ENCODE results near the gene MYH11. TPM values are rescaled to one million over a fixed set of nuclear protein-coding genes. Genes with fewer than 3 reads are reported as not detected.
"Not testable (repeated sequence)": the region's sequence is repeated elsewhere in the genome, so short reads cannot be mapped to it uniquely, and the experiment has no call there.

Gene MYH11
- total and polyA plus RNA-seq, 7 donors, result 6.1 to 26.4 (median 14.1) TPM

GRCh38 chr16:15677447-15677846 is 179.4 kb downstream of the MYH11 start:
- no peak overlapping the region for H3K4me3 ChIP-seq
- intact Hi-C loops (cut with DNase I), result no loop called here
- H3K36me3 ChIP-seq (ENCODE audit: insufficient read depth in 1 of 2, low read depth in 1 of 2), result peaks cover 0 to 36% of the 10 kb centered on the region in 2 donors
- WGBS, 3 donors, result 96 to 100% (median 98%) methylated on average over 5 of the region's 5 CpGs
- DNase-seq (no peak), ATAC-seq (no peak)
- peaks cover 9% of the 10 kb centered on the region for H3K4me1 ChIP-seq
- no peaks in the 10 kb centered on the region for H3K27me3 ChIP-seq (ENCODE audit: insufficient read depth in 3 of 3, low read length in 2 of 3)
- TF ChIP-seq CTCF (IDR thresholded peaks at IDR 0.05), result no peak
- no peak overlapping the region for H3K27ac ChIP-seq
- H3K9me3 ChIP-seq, result no peaks in the 10 kb centered on the region

GRCh38 chr16:15676506-15676905 is 180.3 kb downstream of the MYH11 start:
- Histone ChIP-seq H3K27me3 (ENCODE audit: insufficient read depth in 3 of 3, low read length in 2 of 3) (no peaks in the 10 kb centered on the region), H3K36me3 (ENCODE audit: insufficient read depth in 1 of 2, low read depth in 1 of 2) (peaks cover 0 to 36% of the 10 kb centered on the region in 2 donors), H3K4me1 (peaks cover 11% of the 10 kb centered on the region), H3K4me3 (no peak overlapping the region), H3K9me3 (no peaks in the 10 kb centered on the region), H3K27ac (no peak overlapping the region)
- DNase-seq (no peak), ATAC-seq (no peak)
- TF ChIP-seq CTCF (IDR thresholded peaks at IDR 0.05), result no peak
- WGBS, 3 donors, result 82 to 86% (median 84%) methylated on average over 10 of the region's 10 CpGs
- intact Hi-C loops (cut with DNase I), result no loop called here

GRCh38 chr16:15674571-15674970 is 182.3 kb downstream of the MYH11 start:
- Histone ChIP-seq H3K4me3 (no peak overlapping the region), H3K9me3 (no peaks in the 10 kb centered on the region), H3K27ac (no peak overlapping the region), H3K27me3 (ENCODE audit: insufficient read depth in 3 of 3, low read length in 2 of 3) (no peaks in the 10 kb centered on the region), H3K36me3 (ENCODE audit: insufficient read depth in 1 of 2, low read depth in 1 of 2) (peaks cover 0 to 29% of the 10 kb centered on the region in 2 donors), H3K4me1 (peaks cover 11% of the 10 kb centered on the region)
- no peak for ATAC-seq
- DNase-seq, result no peak
- intact Hi-C loops (cut with DNase I), result no loop called here
- TF ChIP-seq CTCF (IDR thresholded peaks at IDR 0.05), result no peak
- WGBS, 3 donors, result 95 to 97% (median 96%) methylated on average over 7 of the region's 7 CpGs

GRCh38 chr16:15672514-15673167 is 184.2 kb downstream of the MYH11 start:
- H3K9me3 ChIP-seq, result no peaks in the 10 kb centered on the region
- WGBS, 3 donors, result 28 to 43% (median 31%) methylated on average over 20 of the region's 20 CpGs
- no peaks in the 10 kb centered on the region for H3K27me3 ChIP-seq (ENCODE audit: insufficient read depth in 3 of 3, low read length in 2 of 3)
- no peak for TF ChIP-seq CTCF (IDR thresholded peaks at IDR 0.05)
- peak overlapping the region; percentile 31 for H3K4me3 ChIP-seq
- DNase-seq (peak; percentile 91 to 95), ATAC-seq (peak; percentile 92 to 97 (median 97))
- H3K27ac ChIP-seq, result peak overlapping the region; percentile 78
- peaks cover 11% of the 10 kb centered on the region for H3K4me1 ChIP-seq
- intact Hi-C loops (cut with DNase I), result no loop called here
- peaks cover 0 to 30% of the 10 kb centered on the region in 2 donors for H3K36me3 ChIP-seq (ENCODE audit: insufficient read depth in 1 of 2, low read depth in 1 of 2)

- H3K9me3 ChIP-seq; intact Hi-C loops (cut with DNase I); DNase-seq; H3K27me3 ChIP-seq (ENCODE audit: insufficient read depth in 3 of 3, low read length in 2 of 3): not testable (repeated sequence)
- peak overlapping the region; percentile 78 for H3K27ac ChIP-seq
- H3K4me1 ChIP-seq, result peaks cover 11% of the 10 kb centered on the region
- H3K4me3 ChIP-seq, result peak overlapping the region; percentile 31
- peak in 1 of 4 donors; percentile 17 for ATAC-seq
- peaks cover 0 to 35% of the 10 kb centered on the region in 2 donors for H3K36me3 ChIP-seq (ENCODE audit: insufficient read depth in 1 of 2, low read depth in 1 of 2)
- WGBS, 3 donors, result 86 to 90% (median 89%) methylated on average over 10 of the region's 10 CpGs
Observed at GRCh38 chr16:15672127-15672513, 184.7 kb downstream of the MYH11 start.

Measured in psoas muscle (tissue), 8 donors.